SK-N-SH treated with all-trans-retinoic acid at 6 μM for 48 hours (cell line): ENCODE results near the gene DCTN2.

Experiments used
- ATAC-seq: fragments of 200-7000 bp; cut with Tn5 transposase; 3 replicates; pipeline ENCODE4 v1.9.1; 2020; ENCODE audit warnings: mild to moderate bottlenecking, moderate library complexity
- ARNTL ChIP-seq: fragments of 450-650 bp; formaldehyde crosslinking; IDR thresholded peaks from 2 replicates; pipeline ENCODE4 v1.5.0; 2020; ENCODE audit warnings: low read depth, mild to moderate bottlenecking, moderate library complexity, borderline replicate concordance
- BACH2 ChIP-seq: fragments of 250-450 bp; sonication (Bioruptor Pico); IDR thresholded peaks from 2 replicates; pipeline ENCODE4 v1.9.0; 2021; ENCODE audit warnings: mild to moderate bottlenecking, borderline replicate concordance
- CREB5 ChIP-seq: fragments of 250-450 bp; sonication (Bioruptor Pico); IDR thresholded peaks from 2 replicates; pipeline ENCODE4 v1.5.1; 2020; ENCODE audit warnings: low read depth, mild to moderate bottlenecking, moderate library complexity
- CSDC2 ChIP-seq: fragments of 250-450 bp; sonication (Bioruptor Pico); IDR thresholded peaks from 2 replicates; pipeline ENCODE4 v1.5.0; 2020; ENCODE audit warnings: mild to moderate bottlenecking, moderate library complexity
- CSRNP3 ChIP-seq: fragments of 250-450 bp; sonication (Bioruptor Pico); IDR thresholded peaks from 2 replicates; pipeline ENCODE4 v1.5.1; 2021; ENCODE audit warnings: mild to moderate bottlenecking, moderate library complexity
- ESRRG ChIP-seq: fragments of 250-450 bp; sonication (Bioruptor Pico); IDR thresholded peaks from 2 replicates; pipeline ENCODE4 v1.6.1; 2021; ENCODE audit warnings: mild to moderate bottlenecking
- GLIS3 ChIP-seq: fragments of 250-450 bp; sonication (Bioruptor Pico); IDR thresholded peaks from 2 replicates; pipeline ENCODE4 v1.5.0; 2020; ENCODE audit warnings: mild to moderate bottlenecking, moderate library complexity
- ISL1 ChIP-seq: fragments of 250-450 bp; sonication (Bioruptor Pico); IDR thresholded peaks from 2 replicates; pipeline ENCODE4 v2.1.2; 2022; ENCODE audit warnings: mild to moderate bottlenecking, moderate library complexity
- PATZ1 ChIP-seq: fragments of 250-450 bp; sonication (Bioruptor Pico); IDR thresholded peaks from 2 replicates; pipeline ENCODE4 v1.8.0; 2020; ENCODE audit warnings: mild to moderate bottlenecking, moderate library complexity, borderline replicate concordance
- POU6F1 ChIP-seq: fragments of 250-450 bp; sonication (Bioruptor Pico); IDR thresholded peaks from 2 replicates; pipeline ENCODE4 v1.8.0; 2021; ENCODE audit warnings: low read depth, mild to moderate bottlenecking, moderate library complexity, borderline replicate concordance
- PPARA ChIP-seq: fragments of 250-450 bp; sonication (Bioruptor Pico); IDR thresholded peaks from 2 replicates; pipeline ENCODE4 v1.5.0; 2020; ENCODE audit warnings: mild to moderate bottlenecking, borderline replicate concordance
- RARB ChIP-seq: fragments of 250-450 bp; sonication (Bioruptor Pico); IDR thresholded peaks from 2 replicates; pipeline ENCODE4 v1.8.0; 2021; ENCODE audit warnings: mild to moderate bottlenecking, moderate library complexity
- SNAI2 ChIP-seq: fragments of 250-450 bp; sonication (Bioruptor Pico); IDR thresholded peaks from 2 replicates; pipeline ENCODE4 v1.5.0; 2020; ENCODE audit warnings: mild to moderate bottlenecking, moderate library complexity
- TCF4 ChIP-seq: fragments of 250-450 bp; sonication (Bioruptor Pico); IDR thresholded peaks from 2 replicates; pipeline ENCODE4 v1.8.0; 2021; ENCODE audit warnings: mild to moderate bottlenecking, moderate library complexity, borderline replicate concordance
- TOX ChIP-seq: fragments of 250-450 bp; sonication (Bioruptor Pico); IDR thresholded peaks from 2 replicates; pipeline ENCODE4 v1.8.0; 2021; ENCODE audit warnings: mild to moderate bottlenecking, moderate library complexity, borderline replicate concordance
- TSHZ2 ChIP-seq: fragments of 250-450 bp; sonication (Bioruptor Pico); IDR thresholded peaks from 2 replicates; pipeline ENCODE4 v1.5.0; 2020; ENCODE audit warnings: mild to moderate bottlenecking, moderate library complexity
- ZC3H10 ChIP-seq: fragments of 250-450 bp; sonication (Bioruptor Pico); IDR thresholded peaks from 2 replicates; pipeline ENCODE4 v1.5.1; 2021; ENCODE audit warnings: mild to moderate bottlenecking, moderate library complexity
- ZFP30 ChIP-seq: fragments of 450-650 bp; formaldehyde crosslinking; IDR thresholded peaks from 2 replicates; pipeline ENCODE4 v1.5.0; 2022; ENCODE audit warnings: mild to moderate bottlenecking, moderate library complexity

DCTN2 gene

GRCh38 chr12:57522011-57522886, 24.7 kb downstream of the DCTN2 start, which contains the start of gene MBD6 (continued):
- TF ChIP-seq CREB5, result no peak
- no peak for TF ChIP-seq ZFP30

- ATAC-seq, result no peak
- TF ChIP-seq ZC3H10, result no peak
- peak; percentile 54; the same call in 1 of the 2 replicates for TF ChIP-seq SNAI2 (CRISPR knock-in tag)
- TF ChIP-seq PATZ1 (CRISPR knock-in tag), result no peak
These were observed 25.4 kb downstream of the DCTN2 start for GRCh38 chr12:57521525-57522010.

GRCh38 chr12:57520053-57520818, 26.8 kb downstream of the DCTN2 start, which contains the start of gene DDIT3:
DDIT3 (minus strand) TSS chr12:57520514; CDS start chr12:57517406, 3,108 bp downstream.
- peak; percentile 81 for ATAC-seq
- TF ChIP-seq ZFP30, result no peak
- TF ChIP-seq CREB5, result no peak; the same call in 1 of the 2 replicates
- TF ChIP-seq POU6F1, result 0 out of 2 replicates have a peak, but pooled peaks have one; percentile 70
- TF ChIP-seq CSDC2, result 0 out of 2 replicates have a peak, but pooled peaks have one; percentile 25
- TF ChIP-seq PPARA (CRISPR knock-in tag), result no peak
- 0 out of 2 replicates have a peak, but pooled peaks have one; percentile 30 for TF ChIP-seq ESRRG
- 0 out of 2 replicates have a peak, but pooled peaks have one; percentile 53 for TF ChIP-seq CSRNP3 (CRISPR knock-in tag)
- 0 out of 2 replicates have a peak, but pooled peaks have one; percentile 35 for TF ChIP-seq RARB (CRISPR knock-in tag)
- no peak for TF ChIP-seq ISL1 (CRISPR knock-in tag)
- no peak for TF ChIP-seq TCF4
- TF ChIP-seq TSHZ2 (CRISPR knock-in tag), result no peak
- TF ChIP-seq ARNTL (CRISPR knock-in tag), result no peak
- peak; percentile 62; the same call in 1 of the 2 replicates for TF ChIP-seq PATZ1 (CRISPR knock-in tag)
- TF ChIP-seq TOX, result no peak
- 0 out of 2 replicates have a peak, but pooled peaks have one; percentile 48 for TF ChIP-seq GLIS3 (CRISPR knock-in tag)
- TF ChIP-seq BACH2 (CRISPR knock-in tag), result no peak
